ENCODE data around the gene MYO1D.
"Not testable (repeated sequence)": the region's sequence is repeated elsewhere in the genome, so short reads cannot be mapped to it uniquely, and the experiment has no call there.

Gene MYO1D

DNA sequence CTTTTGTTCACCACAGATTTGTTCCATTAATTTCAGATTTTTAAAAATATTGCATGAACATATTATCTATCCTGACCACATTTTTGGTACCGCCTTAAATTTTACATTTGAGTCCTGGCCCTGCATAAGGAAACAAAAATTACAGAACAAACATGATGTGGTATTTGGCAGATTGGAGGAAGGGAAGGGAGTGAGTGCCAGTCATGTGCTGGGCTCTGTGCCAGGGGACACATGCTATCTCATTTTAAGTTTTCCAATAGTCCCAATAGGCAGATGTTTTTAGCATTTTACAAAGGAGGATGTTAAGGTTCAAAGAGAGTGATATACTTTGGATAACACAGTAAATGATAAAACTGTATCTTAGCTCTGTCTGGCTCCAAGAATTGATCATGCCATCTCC, 205.0 kb downstream of the MYO1D start:
- DNase-seq (ENCODE audit: low read depth) = no peak

DNA sequence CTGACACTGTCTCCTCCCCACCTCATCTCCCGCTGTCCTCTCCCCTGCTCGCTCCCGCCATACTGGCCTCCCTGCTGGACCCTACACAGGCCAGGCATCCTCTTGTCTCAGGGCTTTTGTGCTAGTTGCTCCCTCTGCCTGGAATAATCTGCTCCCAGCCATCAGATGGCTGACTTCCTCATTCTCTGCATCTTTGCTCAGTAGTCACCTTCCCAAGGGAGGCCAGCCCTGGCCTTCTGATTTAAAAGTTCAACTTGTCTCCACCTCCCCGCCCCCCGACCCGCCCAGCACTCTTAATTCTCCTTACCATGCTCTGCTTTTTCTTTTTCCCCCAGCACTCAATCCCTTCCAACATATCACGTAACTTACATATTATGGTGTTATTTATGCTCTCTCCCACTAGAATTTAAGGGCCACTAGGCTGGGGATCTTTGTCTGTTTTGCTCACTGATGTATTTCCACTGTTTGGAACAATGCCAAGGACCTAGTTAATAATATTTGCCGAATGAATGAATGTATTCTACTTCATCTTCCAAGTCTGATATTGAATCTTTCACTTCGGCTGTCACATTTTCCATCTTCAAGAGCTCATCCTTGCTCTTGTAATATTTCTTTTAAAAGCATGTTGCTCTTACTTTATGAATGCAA, 211.9 kb downstream of the MYO1D start:
- no peak for DNase-seq (ENCODE audit: low read depth)

DNA sequence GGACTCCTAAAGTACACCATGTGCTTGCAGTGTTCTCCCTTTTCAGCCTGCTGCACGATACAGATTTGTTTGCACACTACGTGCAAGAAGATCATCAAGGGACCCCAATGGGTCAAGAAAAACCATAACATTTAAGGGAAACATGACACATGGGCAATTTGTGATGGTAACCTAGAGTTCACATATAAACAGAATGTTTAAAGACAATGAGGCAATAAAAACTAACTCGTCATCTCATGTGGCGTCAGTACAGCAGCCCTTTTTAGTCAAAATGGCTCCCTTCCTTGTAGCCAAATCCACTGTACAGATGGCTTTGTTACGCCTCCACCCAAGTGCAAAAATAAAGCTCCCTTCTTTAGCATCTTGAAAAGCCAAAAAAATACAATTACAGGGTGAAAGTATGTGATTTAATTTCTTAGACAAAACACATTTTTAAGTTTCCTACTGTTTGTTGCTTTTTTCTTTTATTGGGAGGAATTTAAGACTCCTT, 216.4 kb downstream of the MYO1D start:
- no peak for DNase-seq (ENCODE audit: low read depth)

DNA sequence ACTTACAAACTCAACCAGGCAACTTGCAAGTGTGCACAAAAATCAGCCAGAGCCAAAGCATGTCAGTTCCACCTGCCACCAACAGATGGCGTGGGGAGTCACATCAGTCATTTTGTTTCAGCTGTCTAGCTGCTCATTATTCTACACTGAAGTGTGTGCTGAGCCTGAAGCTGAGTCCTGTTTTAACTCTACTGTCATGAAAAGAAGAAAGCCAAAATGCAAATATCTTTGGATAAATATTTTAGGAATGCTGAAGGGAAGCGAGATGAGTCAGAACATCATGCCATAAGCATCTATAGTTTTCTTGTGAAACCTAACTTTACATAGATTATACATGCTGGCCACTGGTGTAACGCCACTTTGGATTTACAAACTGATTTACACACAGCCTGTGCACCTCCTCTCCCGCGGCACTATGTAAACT, 217.5 kb downstream of the MYO1D start:
- DNase-seq (ENCODE audit: low read depth) = peak; percentile 64

DNA sequence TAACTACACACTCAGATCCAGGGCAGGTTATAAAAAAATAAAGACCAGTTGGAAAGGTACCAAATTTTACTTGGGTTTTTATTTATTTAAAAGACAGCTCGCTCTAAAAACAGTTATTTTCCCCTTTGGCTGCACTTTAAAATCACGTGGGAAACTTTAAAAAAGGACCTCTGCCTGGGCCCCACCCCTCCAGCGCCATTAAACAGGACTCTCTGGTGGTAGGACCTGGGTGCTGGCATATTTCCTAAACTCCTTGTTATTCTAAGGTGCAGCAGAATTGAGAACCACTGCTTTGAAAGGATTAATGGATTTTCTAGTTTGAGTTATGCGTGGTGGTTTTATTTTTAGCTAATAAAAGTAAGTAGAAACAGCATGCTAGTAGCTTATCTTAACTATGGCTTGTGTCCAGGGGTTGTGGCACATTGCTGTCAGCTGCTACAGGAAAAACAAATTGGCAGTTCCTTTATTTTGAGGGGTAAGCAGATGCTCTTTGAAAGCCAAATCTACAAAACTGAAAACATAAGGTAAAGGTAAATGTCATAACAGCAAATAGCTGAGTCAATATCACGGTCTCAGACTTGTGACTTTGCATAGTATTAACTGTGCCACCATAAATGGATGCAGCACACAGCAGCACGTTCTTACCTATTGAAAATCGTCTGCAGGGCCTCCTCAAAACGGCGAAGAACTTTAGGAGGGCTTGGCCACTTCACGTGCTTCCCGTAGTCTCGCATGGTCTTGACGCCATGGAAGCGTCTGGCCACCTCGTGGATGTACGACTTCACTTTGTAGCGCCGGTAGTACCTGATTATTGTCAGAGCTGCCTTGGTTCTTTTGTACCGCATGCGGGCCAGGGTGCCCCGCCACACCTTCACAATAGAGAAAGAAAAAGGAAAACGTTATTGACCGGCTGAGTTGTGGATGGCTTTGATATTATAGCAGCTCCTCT, 218.2 kb downstream of the MYO1D start:
- no peak for DNase-seq (ENCODE audit: low read depth)

DNA sequence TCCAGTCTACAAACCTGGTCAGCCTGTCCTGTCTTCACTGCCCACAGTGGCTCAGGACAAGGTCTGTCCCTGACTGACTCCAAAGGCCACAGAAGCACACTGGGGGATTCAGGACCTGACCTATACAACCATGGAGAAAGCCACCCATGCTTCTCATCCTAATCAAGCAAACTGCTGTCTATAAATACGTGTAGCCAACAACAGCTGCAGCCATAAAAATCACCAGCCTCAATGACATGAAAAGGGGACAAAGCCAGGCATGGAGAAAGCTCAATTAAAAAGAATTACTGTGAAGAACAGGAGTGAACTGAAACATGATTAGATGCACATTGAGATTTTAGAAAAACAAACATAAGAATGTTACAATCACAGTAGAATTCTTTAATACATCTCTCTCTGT, 220.0 kb downstream of the MYO1D start:
- DNase-seq (ENCODE audit: low read depth) = no peak

DNA sequence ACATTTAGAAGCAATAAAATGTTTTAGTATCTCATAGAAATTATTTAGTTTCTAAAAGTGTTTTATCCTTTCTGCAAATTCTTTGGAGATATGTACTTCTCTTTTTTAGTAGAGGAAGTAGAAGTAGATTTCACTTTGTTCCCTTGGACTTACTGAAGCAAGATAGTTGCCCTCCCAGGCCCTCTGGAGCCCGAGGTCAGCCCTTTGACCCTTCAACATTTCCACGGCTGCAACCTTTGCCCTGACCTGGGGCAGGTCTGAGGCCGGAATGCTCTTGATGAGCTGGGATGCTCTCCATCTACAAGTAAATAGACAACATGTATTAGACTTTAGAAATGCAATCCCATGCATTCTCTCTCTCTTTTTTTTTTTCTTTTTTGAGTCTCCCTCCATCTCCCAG, 222.6 kb downstream of the MYO1D start:
- DNase-seq (ENCODE audit: low read depth) = no peak

DNA sequence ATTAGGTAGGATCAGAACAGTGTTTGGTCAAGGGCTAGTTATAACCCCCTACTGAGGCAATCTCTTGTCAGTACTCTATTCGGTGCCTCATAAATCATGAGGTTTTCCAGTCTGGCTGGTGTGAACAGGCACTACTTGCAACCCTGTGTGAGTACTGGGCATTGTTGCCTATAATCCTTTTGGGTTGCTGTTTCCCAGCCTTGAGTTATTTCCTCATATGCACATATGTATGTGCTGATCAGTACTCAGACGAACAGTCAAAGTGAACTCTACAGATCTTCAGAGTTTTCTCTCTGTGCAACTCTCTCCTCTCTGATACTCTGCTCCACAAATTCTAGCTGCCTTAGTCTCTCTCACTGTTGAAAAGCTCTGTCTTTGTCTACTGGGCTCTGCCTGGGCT, 225.8 kb downstream of the MYO1D start:
- DNase-seq (ENCODE audit: low read depth) = no peak

DNA sequence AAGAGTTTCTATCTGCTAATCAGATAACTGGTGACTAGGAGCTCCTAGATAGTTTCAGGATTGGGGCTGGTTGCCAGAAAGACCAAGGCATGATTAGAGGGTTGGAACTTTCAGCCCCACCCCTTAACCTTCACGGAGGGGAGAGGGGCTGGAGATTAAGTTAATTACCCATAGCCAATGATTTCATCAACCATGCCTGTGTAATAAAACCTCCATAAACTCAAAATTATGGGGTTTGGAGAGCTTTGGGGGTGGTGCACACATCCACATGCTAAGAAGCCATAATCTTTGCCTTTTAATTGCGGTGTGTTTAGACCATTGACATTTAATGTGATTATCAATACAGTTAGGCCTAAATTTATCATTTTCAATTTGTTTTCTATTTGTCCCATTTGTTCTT, 228.5 kb downstream of the MYO1D start:
- DNase-seq (ENCODE audit: low read depth) = no peak

DNA sequence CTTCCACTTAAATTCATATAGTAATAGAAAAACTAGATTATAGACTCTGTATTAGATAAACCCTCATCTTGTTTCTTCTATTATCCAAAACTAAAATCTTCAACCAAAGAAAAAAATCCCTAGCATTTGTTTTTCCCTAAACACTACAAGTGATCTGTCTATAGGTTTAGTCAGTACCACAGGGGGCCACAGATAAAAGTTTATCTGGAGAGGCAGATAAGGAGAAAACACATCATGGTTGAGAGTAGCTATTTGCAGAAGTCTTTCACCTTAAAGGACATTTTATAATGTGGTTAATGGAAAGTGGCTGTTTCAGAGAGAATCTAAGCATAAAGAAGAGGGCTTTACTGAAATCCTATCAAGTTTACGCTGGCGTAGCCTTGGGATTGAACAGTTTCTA, 230.0 kb downstream of the MYO1D start:
- DNase-seq (ENCODE audit: low read depth) = no peak

DNA sequence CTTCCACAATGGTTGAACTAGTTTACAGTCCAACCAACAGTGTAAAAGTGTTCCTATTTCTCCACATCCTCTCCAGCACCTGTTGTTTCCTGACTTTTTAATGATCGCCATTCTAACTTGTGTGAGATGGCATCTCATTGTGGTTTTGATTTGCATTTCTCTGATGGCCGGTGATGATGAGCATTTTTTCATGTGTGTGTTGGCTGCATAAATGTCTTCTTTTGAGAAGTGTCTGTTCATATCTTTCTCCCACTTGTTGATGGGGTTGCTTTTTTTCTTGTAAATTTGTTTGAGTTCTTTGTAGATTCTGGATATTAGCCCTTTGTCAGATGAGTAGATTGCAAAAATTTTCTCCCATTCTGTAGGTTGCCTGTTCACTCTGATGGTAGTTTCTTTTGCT, 235.4 kb downstream of the MYO1D start:
- DNase-seq (ENCODE audit: low read depth) = not testable (repeated sequence)

DNA sequence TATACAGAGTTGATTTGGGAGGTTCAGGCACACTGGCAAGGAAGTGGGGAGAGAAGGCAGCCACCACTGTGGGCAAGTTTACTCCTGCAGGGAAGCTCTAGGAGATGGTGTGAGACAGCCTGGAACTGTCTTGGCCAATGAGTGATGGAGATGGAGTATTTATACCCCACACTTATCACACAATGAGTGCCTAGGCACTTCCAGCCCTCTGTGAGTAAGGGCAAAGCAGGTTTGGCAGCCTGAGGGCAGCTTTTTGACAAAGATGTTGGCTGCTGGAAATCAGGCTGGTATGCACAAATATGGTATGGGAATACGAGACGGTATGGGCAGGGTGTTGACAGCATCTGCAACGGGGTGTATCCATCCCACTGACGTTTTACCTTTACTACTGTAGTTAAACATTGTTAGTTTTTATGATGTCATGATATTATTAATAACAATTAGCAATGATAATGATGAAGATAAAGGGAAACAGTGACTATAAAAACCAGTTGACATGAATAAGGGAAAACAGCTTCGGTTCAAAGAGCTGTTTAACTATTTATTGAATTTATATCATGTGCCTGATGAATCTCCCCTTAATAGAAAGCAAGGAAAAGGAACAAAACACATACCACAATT, 240.2 kb downstream of the MYO1D start:
- no peak for DNase-seq (ENCODE audit: low read depth)

DNA sequence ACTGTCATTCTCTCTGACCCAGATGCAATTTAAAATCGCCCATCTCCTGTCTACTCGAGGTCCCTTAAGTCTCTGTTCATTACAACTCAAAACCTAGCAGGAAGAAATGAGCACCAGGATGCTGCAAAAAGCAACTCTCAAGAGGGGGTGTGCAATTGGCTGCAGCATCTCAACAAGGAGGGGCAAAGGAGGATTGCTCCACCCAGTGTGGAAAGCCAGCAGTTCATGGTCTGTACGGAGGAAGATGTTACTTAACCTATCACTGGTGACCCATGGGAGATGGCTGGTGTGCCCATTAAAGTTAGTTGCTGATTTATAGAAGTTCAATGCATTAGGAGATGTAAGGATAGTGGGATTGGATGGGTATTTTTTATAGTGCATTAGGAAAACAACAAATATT, 242.8 kb downstream of the MYO1D start:
- no peak for DNase-seq (ENCODE audit: low read depth)

DNA sequence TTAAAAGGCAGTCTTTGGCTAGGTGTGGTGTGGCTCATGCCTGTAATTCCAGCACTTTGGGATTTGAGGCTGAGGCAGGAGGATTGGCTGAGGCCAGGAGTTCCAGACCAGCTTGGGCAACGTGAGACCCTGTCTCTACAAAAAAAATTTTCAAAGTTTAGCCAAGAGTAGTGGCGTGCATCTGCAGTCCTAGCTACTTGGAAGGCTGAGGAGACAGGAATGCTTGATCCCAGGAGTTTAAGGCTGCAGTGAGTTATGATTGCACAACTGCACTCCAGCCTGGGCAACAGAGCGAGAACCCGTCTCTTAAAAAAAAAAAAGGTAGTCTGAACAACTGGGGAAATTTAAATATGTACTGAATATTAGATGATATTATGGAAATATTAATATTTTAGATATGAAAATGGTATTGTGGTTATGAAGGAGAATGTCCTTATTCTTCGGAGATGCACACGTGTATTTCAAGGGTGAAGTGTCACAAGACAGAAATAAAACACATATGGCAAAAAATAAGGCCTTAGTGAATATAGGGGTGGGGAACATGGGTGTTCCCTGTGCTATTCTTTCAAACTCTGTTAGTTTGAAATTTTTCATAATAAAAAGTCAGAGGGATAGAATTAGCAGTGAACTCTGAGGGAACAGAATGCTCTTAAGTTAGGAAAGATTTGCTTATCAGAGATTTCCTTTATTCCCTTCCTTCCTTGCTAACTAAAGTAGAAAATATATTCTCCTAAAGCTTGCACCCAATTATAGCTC, 245.4 kb downstream of the MYO1D start:
- no peak for DNase-seq (ENCODE audit: low read depth)

DNA sequence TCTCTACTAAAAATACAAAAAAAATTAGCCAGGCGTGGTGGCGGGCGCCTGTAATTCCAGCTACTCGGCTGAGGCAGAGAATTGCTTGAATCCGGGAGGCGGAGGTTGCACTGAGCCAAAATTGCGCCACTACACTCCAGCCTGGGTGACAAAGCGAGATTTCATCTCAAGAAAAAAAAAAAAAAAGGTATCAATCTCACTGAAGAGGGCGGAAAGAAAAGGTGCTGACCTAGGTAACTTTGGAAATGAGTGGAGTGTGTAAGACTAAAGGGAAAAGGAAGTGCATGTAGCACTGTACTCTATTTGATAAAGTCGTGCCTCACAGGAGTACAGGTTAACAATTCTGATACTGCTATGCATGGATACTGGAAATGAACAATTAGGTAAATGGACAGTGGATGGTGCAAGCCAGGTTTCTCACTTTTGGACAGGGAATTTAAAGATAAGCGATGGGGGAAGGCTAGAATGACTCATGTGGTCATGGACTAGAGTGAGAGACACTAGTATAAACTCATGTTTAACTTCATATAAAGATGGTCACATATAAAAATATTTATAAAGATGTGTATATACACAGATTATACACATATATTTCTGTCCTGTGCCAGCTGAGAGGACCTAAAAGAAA, 247.2 kb downstream of the MYO1D start:
- no peak for DNase-seq (ENCODE audit: low read depth)

DNA sequence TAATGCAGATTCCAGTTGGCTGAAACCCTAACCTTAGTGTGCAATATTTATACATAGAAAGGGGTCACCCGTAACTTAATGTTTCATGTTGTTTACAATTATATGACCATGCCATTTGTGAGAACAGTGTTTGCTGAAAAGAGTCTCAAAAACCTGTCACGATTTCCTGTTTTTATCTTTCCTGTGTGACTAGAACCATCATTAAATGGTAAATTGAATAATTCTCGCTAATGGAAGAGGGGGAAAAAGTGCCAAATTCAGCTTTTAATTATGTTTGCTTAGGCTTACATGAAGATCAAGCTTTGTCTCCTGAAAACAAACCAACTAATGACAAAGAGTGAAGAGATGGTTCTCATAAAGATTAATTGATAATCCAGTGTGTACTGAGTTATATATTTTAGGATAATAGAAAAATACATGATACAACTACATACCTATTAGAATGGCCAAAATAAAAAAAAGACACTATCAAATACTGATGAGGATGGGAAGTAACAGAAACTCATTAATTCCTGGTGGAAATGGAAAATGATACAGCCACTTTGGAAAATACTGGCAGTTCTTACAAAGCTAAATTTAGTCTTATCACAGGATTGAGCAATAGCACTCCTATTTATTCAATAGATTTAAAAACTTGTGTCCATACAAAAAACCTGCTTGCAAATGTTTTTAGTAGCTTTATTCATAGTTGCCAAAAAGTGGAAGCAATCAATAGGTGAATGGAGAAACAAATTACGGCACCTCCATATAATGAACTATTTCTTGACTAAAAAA, 248.5 kb downstream of the MYO1D start:
- DNase-seq (ENCODE audit: low read depth) = no peak

DNA sequence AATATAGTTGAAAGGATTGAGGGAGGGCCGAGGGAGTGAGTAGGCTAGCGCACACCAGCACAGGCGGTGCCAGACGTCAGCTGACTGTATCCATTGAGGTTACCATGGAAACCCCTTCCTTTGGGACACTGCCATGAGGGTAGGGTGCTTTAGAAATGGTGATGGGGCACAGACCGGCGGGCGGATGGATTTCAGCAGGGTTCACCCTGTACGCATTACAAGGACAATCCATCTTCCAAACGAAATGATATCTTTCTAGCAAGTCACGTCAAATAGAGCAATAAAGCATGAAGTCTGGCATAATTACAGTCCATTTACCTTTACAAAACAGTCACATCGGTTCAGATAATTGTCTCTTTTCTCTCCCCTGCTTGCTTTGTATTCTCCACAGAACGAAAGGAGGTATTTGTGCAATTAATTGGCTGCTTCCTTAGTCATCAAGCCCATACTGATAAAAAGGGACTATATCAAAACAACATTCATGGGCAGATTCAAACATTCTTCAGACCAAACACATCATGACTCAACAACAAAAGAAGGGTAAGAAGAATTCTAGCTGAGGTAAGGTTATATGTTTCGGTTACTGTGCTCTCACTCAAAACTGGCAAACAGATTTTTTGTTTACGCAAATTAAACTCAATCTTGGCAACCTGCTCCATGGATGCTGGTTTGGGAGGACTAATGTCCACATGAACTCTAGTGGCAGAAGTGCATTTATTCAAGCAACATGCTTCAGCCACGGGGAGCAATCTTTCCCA, 249.5 kb downstream of the MYO1D start:
- DNase-seq (ENCODE audit: low read depth) = no peak

DNA sequence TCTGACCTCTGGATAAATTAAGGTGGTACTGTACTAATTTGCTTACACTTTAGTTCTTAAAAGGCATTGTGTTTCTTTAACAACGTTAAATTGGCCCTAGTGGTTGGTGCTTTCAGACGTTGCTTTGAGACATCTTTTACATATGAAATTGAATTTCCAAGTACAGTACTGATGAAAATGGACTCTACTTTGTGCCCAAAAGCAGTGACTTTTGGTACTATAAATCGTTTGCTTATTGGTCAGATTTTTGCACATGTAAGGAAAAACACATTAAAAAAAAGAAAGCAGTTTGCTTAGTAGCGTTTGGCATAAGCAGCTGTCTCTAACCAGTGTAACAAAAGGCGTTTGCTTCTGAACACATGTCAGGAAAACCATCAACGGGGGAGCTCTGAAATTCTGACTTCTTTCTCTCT, 250.5 kb downstream of the MYO1D start:
- DNase-seq (ENCODE audit: low read depth) = no peak

DNA sequence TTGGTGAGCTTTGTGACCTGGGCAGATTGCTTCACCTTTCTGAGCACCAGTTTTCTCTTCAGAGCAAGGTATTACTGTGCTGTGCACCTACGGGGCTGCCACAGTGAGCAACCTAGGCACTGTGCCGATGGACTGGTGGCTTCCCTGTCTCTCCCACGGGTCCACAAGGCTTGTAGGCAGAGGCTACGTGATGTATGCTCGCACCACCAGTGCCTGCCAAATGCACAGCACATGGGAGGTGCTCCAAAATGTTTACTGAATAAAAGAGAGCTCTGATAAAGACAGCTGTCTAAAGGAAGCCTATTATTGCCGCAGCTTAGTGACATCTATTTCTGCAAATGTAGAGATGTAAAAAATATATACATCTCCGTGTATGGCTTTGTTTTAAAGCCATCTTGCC, 251.0 kb downstream of the MYO1D start:
- no peak for DNase-seq (ENCODE audit: low read depth)

DNA sequence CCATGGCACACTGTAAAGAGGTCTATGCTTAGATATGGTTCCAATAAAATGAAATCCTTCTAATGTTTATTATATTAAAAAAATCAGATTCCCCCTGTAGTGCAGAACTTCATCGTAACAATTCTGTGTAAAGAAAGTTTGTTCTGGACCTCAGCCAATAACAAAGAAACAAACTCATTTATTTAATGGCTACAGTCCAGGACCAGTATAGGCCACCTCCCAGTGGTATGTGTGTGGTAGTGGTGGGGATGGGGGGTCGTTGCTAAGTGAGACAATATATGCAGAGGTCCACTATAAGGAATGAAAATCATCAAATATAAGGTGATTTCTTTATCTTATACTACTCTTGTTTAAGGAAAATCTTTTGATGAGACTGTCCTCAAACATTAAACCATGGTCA, 253.7 kb downstream of the MYO1D start:
- no peak for DNase-seq (ENCODE audit: low read depth)
